NCI-H2171 treated with DMSO at 0.1 percent for 48 hours (cell line): ENCODE data around the gene TOMM34.

ENCODE experiments used
- DNase-seq: peaks from one replicate; lab custom pipeline; 2025; lab: John Stamatoyannopoulos, UW

TOMM34 gene

DNA sequence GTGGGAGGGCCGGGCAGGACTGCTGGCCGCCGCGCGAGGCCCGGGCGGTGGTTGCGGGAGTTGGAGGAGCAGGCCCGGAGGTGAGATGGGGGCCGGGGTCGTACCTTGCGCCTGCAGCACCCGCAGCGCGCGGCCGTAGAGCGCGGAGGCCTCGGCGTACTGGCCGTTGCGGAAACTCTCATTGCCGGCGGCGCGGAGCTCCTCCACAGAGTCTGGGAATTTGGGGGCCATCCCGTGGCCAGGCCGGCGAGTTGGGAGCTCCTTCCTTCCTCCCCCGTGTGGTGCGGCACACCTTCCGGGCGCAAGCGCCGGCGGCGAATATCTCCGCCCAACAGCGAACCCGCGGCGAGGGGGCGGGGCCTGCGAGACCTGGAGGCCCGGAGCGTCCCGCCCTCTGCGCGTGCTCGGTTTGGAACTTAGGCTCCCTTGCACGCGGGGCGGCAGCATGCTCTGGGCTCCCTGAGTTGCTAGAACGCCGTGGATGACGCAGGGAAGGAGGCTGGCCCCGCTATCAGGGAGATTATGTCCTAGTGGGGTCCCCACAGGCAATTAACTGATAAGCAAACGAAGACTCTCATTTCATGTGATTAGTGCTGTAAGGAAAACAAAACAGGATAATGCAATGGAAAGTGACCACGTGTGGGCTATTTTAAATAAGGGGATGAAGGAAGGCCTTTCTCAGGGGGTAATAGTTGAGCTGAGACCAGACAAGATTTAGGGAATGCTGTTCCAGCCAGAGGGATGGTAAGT lies at the start of gene TOMM34:
TOMM34 (minus strand) TSS at position 295 of the 750 bp plus-strand sequence; CDS start at position 231, 64 bp downstream.
- DNase-seq: peak; percentile 97

DNA sequence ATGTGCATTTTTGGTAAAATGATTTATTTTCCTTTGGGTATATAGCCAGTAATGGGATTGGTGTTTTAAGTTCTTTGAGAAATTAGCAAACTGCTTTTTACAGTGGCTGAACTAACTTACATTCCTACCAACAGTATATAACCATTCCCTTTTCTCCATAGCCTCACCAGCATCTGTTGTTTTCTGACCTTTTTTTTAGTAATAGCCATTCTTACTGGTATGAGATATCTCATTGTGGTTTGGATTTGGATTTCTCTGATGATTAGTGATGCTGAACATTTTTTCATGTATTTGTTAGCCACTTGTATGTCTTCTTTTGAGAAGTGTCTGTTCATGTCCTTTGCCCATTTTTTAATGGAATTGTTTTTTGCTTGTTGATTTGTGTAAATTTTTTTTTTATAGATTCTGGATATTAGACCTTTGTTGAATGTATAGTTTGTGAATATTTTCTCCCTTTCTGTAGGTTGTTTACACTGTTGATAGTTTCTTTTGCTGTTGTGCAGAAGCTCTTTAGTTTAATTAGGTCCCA lies 48.4 kb upstream of the TOMM34 start:
- no peak for DNase-seq

GRCh38 chr20:44997668-44998067 lies 37.5 kb upstream of the TOMM34 start:
- no peak for DNase-seq

- no peak for DNase-seq
Observed at GRCh38 chr20:44997171-44997570, 37.0 kb upstream of the TOMM34 start.

GRCh38 chr20:44993343-44993742 lies 33.1 kb upstream of the TOMM34 start:
- DNase-seq: no peak

DNA sequence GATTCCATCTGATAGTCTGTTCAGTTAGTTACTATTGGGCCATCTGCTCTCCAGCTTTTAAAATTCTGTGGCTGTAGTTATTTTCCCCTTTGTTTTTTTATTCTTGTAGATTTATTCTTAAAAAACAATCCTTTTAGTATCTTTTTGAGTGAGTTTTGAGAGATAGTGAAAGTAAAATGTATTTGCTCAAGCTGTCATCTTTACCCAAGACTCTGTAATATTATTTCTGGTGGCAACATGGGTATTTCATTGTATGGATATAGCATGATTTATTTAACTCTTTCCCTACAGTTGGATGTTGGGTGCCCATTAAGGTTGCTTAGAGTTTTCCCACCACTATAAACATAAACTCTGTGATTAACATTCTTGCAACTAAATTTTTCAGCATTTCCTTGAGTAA lies 30.8 kb upstream of the TOMM34 start:
- no peak for DNase-seq

DNA sequence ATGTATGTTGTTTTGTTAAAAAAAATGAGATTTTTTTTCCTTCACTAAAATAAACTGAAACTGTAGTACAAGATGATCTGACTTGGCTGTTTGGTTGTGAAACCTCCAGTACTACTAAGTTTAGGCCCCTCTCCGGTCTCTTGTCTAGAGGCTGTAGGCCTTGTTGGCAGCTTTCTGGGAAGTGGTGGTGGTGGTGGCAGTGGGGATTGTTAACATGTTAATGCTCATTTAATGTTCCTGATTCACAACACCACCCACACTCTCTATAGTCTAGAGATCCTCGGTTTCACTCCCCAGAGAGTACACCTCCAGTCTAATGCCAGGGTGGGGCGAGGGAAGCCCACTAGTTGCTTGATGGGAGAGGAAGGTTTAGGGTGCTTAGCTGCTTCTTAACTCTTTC lies 30.2 kb upstream of the TOMM34 start:
- no peak for DNase-seq

- no peak for DNase-seq
Observed at GRCh38 chr20:44988631-44989171, 28.5 kb upstream of the TOMM34 start.

DNA sequence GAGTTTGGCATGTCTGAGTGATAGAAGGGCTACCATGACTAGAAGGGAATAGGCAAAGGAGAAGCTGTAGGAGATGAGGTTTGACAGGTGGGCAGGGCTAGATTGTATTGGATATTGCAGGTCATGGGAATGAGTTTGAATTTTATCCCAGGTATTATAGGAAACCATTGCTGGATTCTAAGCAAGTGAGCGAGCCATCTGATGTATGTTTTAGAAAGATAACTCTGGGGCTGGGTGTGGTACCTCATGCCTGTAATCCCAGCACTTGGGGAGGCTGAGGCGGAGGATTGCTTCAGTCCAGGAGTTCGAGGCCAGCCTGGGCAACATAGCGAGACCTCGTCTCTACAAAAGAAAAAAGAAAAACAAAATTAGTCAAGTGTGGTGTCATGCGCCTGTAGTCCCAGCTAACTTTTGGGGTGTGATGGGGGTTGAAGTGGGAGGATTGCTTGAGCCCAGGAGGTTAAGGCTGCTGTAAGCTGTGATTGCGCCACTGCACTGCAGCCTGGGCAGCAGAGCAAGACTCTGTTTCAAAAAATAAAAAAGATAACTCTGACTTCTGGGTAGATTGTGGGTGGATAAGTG lies 23.0 kb upstream of the TOMM34 start:
- no peak for DNase-seq

DNA sequence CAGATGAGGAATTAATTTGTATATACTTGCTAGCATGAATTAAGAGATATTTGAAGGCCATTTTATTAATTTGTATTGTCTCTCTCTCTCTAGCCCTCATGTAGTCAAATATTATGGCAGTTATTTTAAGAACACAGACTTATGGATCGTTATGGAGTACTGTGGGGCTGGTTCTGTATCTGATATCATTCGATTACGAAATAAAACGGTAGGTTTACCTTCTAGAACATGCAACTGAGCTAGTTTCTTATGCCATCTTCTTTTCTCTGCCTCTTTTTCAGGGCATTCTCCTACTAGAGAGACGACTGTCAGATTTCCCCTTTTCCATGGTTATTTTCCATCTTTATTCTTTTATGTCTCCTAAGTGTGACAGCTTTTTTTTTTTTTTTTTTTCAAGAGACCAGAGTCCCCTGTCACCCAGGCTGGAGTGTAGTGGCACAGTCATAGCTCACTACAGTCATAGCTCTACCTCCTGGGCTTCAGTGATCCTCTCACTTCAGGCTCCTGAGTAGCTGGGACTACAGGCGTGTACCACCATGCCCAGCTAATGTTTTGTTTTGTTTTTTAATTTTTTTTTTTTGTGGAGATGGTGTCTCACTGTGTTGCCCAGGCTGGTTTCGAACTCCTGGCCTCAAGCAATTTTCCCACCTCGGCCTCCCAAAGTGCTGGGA lies 21.7 kb upstream of the TOMM34 start:
- no peak for DNase-seq

DNA sequence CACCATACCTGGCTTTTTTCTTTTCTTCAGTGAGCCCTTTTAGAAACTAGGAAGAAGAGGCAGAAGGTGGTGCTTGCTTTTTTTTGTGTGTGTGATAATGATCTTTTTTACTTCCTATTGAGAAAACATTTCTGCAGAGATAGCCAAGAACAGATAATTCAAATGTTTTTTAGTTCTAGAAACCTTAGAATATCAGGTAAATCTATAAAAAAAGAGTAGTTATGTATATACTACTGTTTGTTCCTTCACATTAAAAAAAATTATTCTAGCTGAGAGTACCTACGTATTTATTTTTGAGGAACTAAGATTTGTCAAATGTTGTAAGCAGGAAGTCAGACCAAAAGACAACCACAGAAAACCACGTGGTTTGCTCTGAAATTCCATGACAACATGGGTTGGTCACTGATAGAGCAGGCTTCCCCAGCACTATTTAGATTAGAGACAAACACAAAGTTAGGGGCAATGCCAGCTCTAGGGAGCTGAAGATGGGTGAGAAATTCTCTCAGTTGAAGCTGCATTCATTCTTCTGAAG lies 19.0 kb upstream of the TOMM34 start:
- no peak for DNase-seq

DNA sequence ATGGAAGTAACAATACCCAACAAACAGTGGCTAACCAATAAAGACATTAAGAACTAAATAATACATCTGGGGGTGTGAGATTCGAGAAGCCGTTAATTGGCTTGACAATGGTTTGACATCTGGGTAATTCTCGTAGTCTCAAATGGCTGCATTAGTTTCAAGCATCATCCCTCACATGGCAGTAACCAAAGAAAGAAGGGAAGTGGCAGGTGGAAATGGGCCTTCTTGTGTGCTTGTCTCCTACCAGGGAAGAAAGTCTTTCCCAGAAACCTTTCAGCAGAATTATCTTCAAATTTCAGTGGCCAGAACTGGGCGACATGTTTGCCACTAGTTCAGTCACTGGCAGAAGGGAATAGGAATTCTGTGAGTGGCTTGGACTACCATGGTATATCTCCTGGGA lies 16.5 kb upstream of the TOMM34 start:
- no peak for DNase-seq

- no peak for DNase-seq
Observed at GRCh38 chr20:44973053-44973452, 12.9 kb upstream of the TOMM34 start.

DNA sequence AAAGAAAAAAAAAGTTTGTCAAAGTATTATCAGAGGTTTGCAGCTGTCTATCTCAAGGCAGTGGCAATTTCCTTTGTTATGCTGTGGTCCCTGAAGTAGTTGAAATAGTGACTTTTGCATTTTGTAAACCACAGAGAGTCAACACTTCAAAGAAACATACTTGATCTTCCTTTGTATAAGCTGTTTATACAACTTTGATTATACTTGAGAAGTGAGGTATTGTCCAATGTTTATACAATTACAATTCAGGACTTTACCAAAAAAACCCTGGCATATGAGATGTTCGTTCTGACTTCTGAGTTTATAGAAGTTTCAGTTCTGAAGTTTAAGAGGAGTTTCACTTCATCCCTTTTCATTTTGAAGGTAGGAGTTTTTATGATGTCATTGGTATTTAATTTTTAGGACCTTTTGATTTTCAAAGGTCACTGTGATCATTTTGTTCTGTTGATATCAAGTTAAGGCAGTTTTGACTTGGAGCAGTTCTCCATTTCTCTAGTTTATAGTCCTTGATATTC lies 10.1 kb upstream of the TOMM34 start:
- no peak for DNase-seq

DNA sequence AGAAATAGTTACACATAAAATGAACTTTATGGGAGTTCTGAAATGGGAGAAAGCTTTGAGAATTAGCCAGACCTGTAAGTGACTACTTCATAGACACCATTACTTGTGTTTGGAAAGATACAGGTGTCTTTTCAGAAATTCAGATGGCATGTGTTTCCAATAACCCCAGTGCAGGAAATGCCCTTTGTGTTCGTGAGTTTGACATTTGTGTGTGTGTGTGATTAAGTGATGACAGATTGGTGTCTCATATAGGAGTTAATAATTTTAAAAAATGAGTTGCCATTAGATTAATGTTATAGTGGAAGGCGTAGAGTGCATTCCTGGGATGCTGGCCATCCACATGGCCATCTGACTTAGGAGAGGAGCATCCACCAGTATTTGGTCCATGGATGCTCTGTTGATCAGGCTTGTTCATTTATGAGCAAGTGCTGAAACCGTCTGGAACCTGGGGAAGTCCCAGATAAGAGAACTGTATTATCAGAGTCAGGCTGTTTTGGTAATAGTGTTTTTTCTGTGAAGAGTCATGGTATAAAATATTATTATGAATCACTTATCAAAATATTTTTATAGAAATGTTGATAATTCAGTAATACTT lies 9.2 kb upstream of the TOMM34 start:
- DNase-seq: no peak

GRCh38 chr20:44967207-44967807 lies 7.1 kb upstream of the TOMM34 start:
- no peak for DNase-seq

GRCh38 chr20:44966030-44966961 lies 6.1 kb upstream of the TOMM34 start, which contains the start of gene STK4:
STK4 (plus strand) TSS chr20:44966512; CDS start chr20:44966569, 57 bp downstream.
- DNase-seq: peak; percentile 94

GRCh38 chr20:44965651-44966029 lies 5.4 kb upstream of the TOMM34 start:
- DNase-seq: no peak

GRCh38 chr20:44963325-44964215 lies 3.4 kb upstream of the TOMM34 start:
- DNase-seq: no peak
